Measurements from ENCODE around the gene NADSYN1.

- TF ChIP-seq CTCF (IDR thresholded peaks at IDR 0.05) (no peak), POLR2A (IDR thresholded peaks at IDR 0.05) (no peak)
Observed at GRCh38 chr11:71443736-71444445, 9.1 kb upstream of the NADSYN1 start.
